ENCODE results near the gene TEX264.

- TF ChIP-seq GATA2 (IDR thresholded peaks at IDR 0.05; ENCODE audit: low read depth, low read length) = no peak
- no peak for TF ChIP-seq GATA3 (IDR thresholded peaks at IDR 0.05; ENCODE audit: low read depth, low read length)
Measured at GRCh38 chr3:51727500-51727899, 56.4 kb downstream of the TEX264 start.

All from SH-SY5Y (cell line).